Measurements from ENCODE around the gene RTP3. TPM values are rescaled to one million over a fixed set of nuclear protein-coding genes. Genes with fewer than 3 reads are reported as not detected.

The RTP3 gene
- total RNA-seq (not detected in 2 replicates), polyA plus RNA-seq (not detected in 2 replicates), polyA minus RNA-seq (not detected in 2 replicates)
- not detected for total RNA-seq (2013)

DNA sequence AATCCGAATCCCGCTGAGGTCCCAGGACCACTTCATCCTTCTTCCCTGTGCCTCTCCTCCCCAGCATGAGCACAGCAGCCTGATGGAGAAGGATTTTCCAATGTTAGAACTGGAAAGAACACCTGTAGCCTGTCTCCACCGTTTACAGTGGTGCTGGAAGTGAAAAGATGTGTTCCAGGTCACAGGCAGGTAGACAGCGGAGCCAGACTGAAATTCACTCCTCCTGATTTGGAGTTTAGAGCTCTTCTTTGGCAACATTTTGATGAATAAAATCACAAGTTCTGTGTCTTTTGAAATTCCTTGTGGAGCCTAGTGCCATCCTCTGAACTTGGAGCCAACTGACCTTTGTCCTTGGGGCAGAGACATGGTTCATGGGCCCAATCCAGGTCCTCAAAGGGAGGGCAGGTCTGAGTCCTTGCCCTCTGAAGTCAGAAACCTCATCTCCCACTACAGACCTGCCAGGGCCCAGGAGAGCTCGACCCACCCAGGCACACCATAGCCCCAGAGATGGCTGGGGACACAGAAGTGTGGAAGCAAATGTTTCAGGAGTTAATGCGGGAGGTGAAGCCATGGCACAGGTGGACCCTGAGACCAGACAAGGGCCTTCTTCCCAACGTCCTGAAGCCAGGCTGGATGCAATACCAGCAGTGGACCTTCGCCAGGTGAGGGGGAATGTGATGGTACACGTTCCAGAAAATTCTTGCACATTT is at the start of gene RTP3:
TSS of gene RTP3 (plus strand) at position 421 of the 710 bp plus-strand sequence. CDS start at position 508, 87 bp downstream.
- Histone ChIP-seq H3K27ac (ENCODE audit: low read length in 2 of 2) (no peak within 1 kb of the TSS), H3K79me2 (ENCODE audit: control insufficient read depth, insufficient read depth, low read length) (no peaks in the 10 kb centered on the region), H4K20me1 (ENCODE audit: control insufficient read depth, insufficient read depth, low read length, poor library complexity, severe bottlenecking) (no peaks in the 10 kb centered on the region), H2AFZ (ENCODE audit: insufficient read depth, low read depth, low read length, poor library complexity, severe bottlenecking) (no peak within 1 kb of the TSS), H3K27me3 (replicated peaks in 1 of 4; ENCODE audit: control extremely low read depth in 1 of 4, control insufficient read depth in 3 of 4, insufficient read depth in 4 of 4, low read length in 3 of 4) (no peaks in the 10 kb centered on the region), H3K4me2 (replicated peaks; ENCODE audit: low read depth, low read length, poor library complexity, severe bottlenecking) (no peak within 1 kb of the TSS), H3K9ac (ENCODE audit: low read length) (no peak within 1 kb of the TSS), H3K9me3 (ENCODE audit: control extremely low read depth in 1 of 3, control insufficient read depth in 2 of 3, insufficient read depth in 1 of 3, low read length in 2 of 3) (no peaks in the 10 kb centered on the region), H3K4me3 (ENCODE audit: control extremely low read depth in 1 of 5, extremely low read depth in 1 of 5, insufficient read depth in 1 of 5, low read depth in 2 of 5, low read length in 4 of 5) (no peak within 1 kb of the TSS), H3K36me3 (replicated peaks in 1 of 2; ENCODE audit: control extremely low read depth in 1 of 2, control insufficient read depth in 1 of 2, extremely low read depth in 1 of 2, insufficient read depth in 2 of 2, low read length in 1 of 2) (no peaks in the 10 kb centered on the region), H3K4me1 (ENCODE audit: control insufficient read depth in 2 of 2, insufficient read depth in 2 of 2, low read length in 2 of 2) (peaks cover 23 to 26% of the 10 kb centered on the region in 2 donors)
- CTCF ChIA-PET = interaction anchor here (0.8 to 8.5 kb wide), 8 partner anchors 9 to 132 kb away, joined by 3 to 92 read pairs (median 4); no protein-coding TSS in a partner anchor
- ATAC-seq (ENCODE audit: low read depth) (no peak), DNase-seq (no peak)
- Mint-ChIP-seq H3K9me3 (ENCODE audit: insufficient read depth) (no peaks in the 10 kb centered on the region), H3K27ac (no peak within 1 kb of the TSS), H3K4me1 (peaks cover 37% of the 10 kb centered on the region), H3K27me3 (no peaks in the 10 kb centered on the region), H3K4me3 (no peak within 1 kb of the TSS)
- WGBS (ENCODE audit: insufficient coverage) = 90% methylated on average over 5 of the region's 9 CpGs
- TF ChIP-seq, protein P1, sequence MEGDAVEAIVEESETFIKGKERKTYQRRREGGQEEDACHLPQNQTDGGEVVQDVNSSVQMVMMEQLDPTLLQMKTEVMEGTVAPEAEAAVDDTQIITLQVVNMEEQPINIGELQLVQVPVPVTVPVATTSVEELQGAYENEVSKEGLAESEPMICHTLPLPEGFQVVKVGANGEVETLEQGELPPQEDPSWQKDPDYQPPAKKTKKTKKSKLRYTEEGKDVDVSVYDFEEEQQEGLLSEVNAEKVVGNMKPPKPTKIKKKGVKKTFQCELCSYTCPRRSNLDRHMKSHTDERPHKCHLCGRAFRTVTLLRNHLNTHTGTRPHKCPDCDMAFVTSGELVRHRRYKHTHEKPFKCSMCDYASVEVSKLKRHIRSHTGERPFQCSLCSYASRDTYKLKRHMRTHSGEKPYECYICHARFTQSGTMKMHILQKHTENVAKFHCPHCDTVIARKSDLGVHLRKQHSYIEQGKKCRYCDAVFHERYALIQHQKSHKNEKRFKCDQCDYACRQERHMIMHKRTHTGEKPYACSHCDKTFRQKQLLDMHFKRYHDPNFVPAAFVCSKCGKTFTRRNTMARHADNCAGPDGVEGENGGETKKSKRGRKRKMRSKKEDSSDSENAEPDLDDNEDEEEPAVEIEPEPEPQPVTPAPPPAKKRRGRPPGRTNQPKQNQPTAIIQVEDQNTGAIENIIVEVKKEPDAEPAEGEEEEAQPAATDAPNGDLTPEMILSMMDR (IDR thresholded peaks at IDR 0.05) = no peak
- no peak for TF ChIP-seq EZH2 (IDR thresholded peaks at IDR 0.05; ENCODE audit: borderline replicate concordance, insufficient read depth, low read depth, low read length, poor library complexity, severe bottlenecking)
- POLR2A ChIA-PET = interaction anchor here (0.6 kb wide), 1 partner anchor 45 kb away, joined by 3 read pairs; no protein-coding TSS in a partner anchor
- intact Hi-C loops (cut with micrococcal nuclease) = loop anchor here (2.0 kb wide), 1 partner anchor 61 kb away; no protein-coding TSS in a partner anchor

DNA sequence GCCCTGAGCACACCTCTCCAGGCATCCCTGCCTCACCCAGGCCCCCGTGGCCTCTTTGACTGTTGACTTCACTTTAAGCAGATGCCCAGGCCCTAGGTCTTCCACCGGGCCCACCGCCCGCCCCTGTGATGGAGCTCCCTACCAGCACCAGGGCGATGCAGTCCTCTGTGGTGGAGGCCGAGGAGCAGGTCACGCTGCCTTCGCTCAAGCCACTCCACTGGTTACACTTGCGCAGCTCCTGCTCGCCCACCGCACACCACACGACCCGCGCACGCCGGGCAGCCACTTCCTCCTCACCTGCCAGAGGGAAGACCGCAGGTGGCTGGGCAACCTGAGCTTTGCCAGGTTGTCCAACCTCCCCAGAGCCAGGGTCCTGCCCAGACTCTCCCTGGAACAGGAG is 49.1 kb upstream of the RTP3 start:
- no peak overlapping the region for H3K4me3 Mint-ChIP-seq

More for the DNA sequence above, 49.1 kb upstream of the RTP3 start:
- H3K4me1 Mint-ChIP-seq = peaks cover 5% of the 10 kb centered on the region
- no peak overlapping the region for H3K27ac ChIP-seq (ENCODE audit: low read length in 2 of 2)
- CTCF ChIA-PET = no interaction called here
- H3K27me3 ChIP-seq (replicated peaks in 1 of 4; ENCODE audit: control extremely low read depth in 1 of 4, control insufficient read depth in 3 of 4, insufficient read depth in 4 of 4, low read length in 3 of 4) = peaks cover 0 to 5% (median 0%) of the 10 kb centered on the region in 4 experiments
- no peak overlapping the region for H3K4me3 ChIP-seq (ENCODE audit: control extremely low read depth in 1 of 5, extremely low read depth in 1 of 5, insufficient read depth in 1 of 5, low read depth in 2 of 5, low read length in 4 of 5)
- no peak overlapping the region for H2AFZ ChIP-seq (ENCODE audit: insufficient read depth, low read depth, low read length, poor library complexity, severe bottlenecking)
- ATAC-seq (ENCODE audit: low read depth) (no peak), DNase-seq (no peak)
- H4K20me1 ChIP-seq (ENCODE audit: control insufficient read depth, insufficient read depth, low read length, poor library complexity, severe bottlenecking) = no peaks in the 10 kb centered on the region
- POLR2A ChIA-PET = no interaction called here
- no peaks in the 10 kb centered on the region for H3K36me3 ChIP-seq (replicated peaks in 1 of 2; ENCODE audit: control extremely low read depth in 1 of 2, control insufficient read depth in 1 of 2, extremely low read depth in 1 of 2, insufficient read depth in 2 of 2, low read length in 1 of 2)
- no peak overlapping the region for H3K27ac Mint-ChIP-seq
- no peaks in the 10 kb centered on the region for H3K79me2 ChIP-seq (ENCODE audit: control insufficient read depth, insufficient read depth, low read length)
- WGBS (ENCODE audit: insufficient coverage) = 92% methylated on average over 14 of the region's 17 CpGs
- H3K27me3 Mint-ChIP-seq = peaks cover 14% of the 10 kb centered on the region
- H3K4me2 ChIP-seq (replicated peaks; ENCODE audit: low read depth, low read length, poor library complexity, severe bottlenecking) = no peak overlapping the region
- no peak overlapping the region for H3K9ac ChIP-seq (ENCODE audit: low read length)
- no peaks in the 10 kb centered on the region for H3K4me1 ChIP-seq (ENCODE audit: control insufficient read depth in 2 of 2, insufficient read depth in 2 of 2, low read length in 2 of 2)
- no peaks in the 10 kb centered on the region for H3K9me3 ChIP-seq (ENCODE audit: control extremely low read depth in 1 of 3, control insufficient read depth in 2 of 3, insufficient read depth in 1 of 3, low read length in 2 of 3)
- H3K9me3 Mint-ChIP-seq (ENCODE audit: insufficient read depth) = no peaks in the 10 kb centered on the region
- TF ChIP-seq, protein P1 (IDR thresholded peaks at IDR 0.05) = no peak
- no peak for TF ChIP-seq EZH2 (IDR thresholded peaks at IDR 0.05; ENCODE audit: borderline replicate concordance, insufficient read depth, low read depth, low read length, poor library complexity, severe bottlenecking)
- intact Hi-C loops (cut with micrococcal nuclease) = no loop called here

All from B cell (primary cell).